Panc1 (cell line): ENCODE measurements around the gene ZCCHC10. TPM values are rescaled to one million over a fixed set of nuclear protein-coding genes. Genes with fewer than 3 reads are reported as not detected.

Experiments
- ATAC-seq: fragments of 200-7000 bp; cut with Tn5 transposase; 2 replicates; pipeline ENCODE4 v1.9.1; 2020; ENCODE audit warnings: mild to moderate bottlenecking, moderate library complexity
- BruUV-seq: library from RNA; stranded (reverse); fragments of 400-500 nt; replicated peaks from 2 replicates; lab custom pipeline; 2021; lab: Mats Ljungman, UMichigan
- CTCF ChIA-PET: fragments of 300-600 bp; sonication (Branson Sonifier 250); formaldehyde crosslinking; loops from one replicate; lab custom pipeline; 2022; ENCODE audit warnings: antibody characterized with exemption; lab: Charles Lee
- POLR2A ChIA-PET: fragments of 300-600 bp; sonication (Branson Sonifier 250); formaldehyde crosslinking; loops from one replicate; lab custom pipeline; 2022; ENCODE audit warnings: antibody characterized with exemption; lab: Charles Lee
- DNase-seq: peaks from one replicate; pipeline ENCODE4 v3.0.0-alpha.2; 2010; ENCODE audit warnings: low read depth, low spot score
- H3K27ac ChIP-seq: 2 replicates; pipeline ENCODE4 v1.5.1; 2011; ENCODE audit warnings: mild to moderate bottlenecking, low read length, inconsistent platforms
- H3K27me3 ChIP-seq: fragments of 200-500 bp; sonication (Bioruptor generic); 2 replicates; pipeline ENCODE4 v1.6.0; 2014; ENCODE audit warnings: low read length, inconsistent platforms; ENCODE audit not compliant: control insufficient read depth, insufficient read depth
- H3K36me3 ChIP-seq: fragments of 200-500 bp; sonication (Bioruptor generic); 2 replicates; pipeline ENCODE4 v1.5.1; 2014; ENCODE audit warnings: inconsistent platforms, mild to moderate bottlenecking, low read length, moderate library complexity; ENCODE audit not compliant: control insufficient read depth, insufficient read depth
- H3K4me1 ChIP-seq: 2 replicates; pipeline ENCODE4 v1.5.1; 2011; ENCODE audit warnings: inconsistent platforms, mild to moderate bottlenecking, low read length, moderate library complexity; ENCODE audit not compliant: control insufficient read depth, insufficient read depth
- H3K4me3 ChIP-seq, 2 experiments: 2 replicates each; pipeline ENCODE4 v1.5.1; 2011 to 2012; ENCODE audit warnings: low read depth in 2 of 2, low read length in 2 of 2, mild to moderate bottlenecking in 2 of 2, inconsistent platforms in 1 of 2, moderate library complexity in 1 of 2
- H3K9me3 ChIP-seq: fragments of 200-500 bp; sonication (Bioruptor generic); 2 replicates; pipeline ENCODE4 v1.5.1; 2014; ENCODE audit warnings: low read depth, mild to moderate bottlenecking, inconsistent platforms, low read length, moderate library complexity; ENCODE audit not compliant: control insufficient read depth, insufficient read depth
- POLR2AphosphoS5 ChIP-seq: IDR thresholded peaks from 2 replicates; pipeline ENCODE4 v1.6.1; 2012; ENCODE audit warnings: mild to moderate bottlenecking, low read depth, low read length, moderate library complexity
- REST ChIP-seq, 2 experiments: IDR thresholded peaks; 2 replicates each; pipeline ENCODE4 v1.6.1; 2011 to 2012; ENCODE audit warnings: low read depth in 2 of 2, control low read depth in 1 of 2, low read length in 1 of 2, mild to moderate bottlenecking in 1 of 2, moderate library complexity in 1 of 2; ENCODE audit not compliant: insufficient read depth in 1 of 2
- SIN3A ChIP-seq: IDR thresholded peaks from 2 replicates; pipeline ENCODE4 v1.6.1; 2012; ENCODE audit warnings: low read depth, mild to moderate bottlenecking, low read length, moderate library complexity, borderline replicate concordance; ENCODE audit not compliant: insufficient read depth
- TCF7L2 ChIP-seq: IDR thresholded peaks from 2 replicates; pipeline ENCODE4 v1.6.1; 2011; ENCODE audit warnings: mild to moderate bottlenecking, low read depth, low read length, inconsistent platforms
- in situ Hi-C: cut with HindIII; loops from 2 replicates; pipeline ENCODE4 v1.10.0; 2016; ENCODE audit warnings: low sequenced_read_pairs, low pct_unique_long_range_greater_than_20kb
- intact Hi-C: fragments of 100-400 bp; cut with micrococcal nuclease; formaldehyde crosslinking; loops from one replicate; pipeline ENCODE4 v1.10.0; 2022; ENCODE audit not compliant: unreplicated experiment
- total RNA-seq: library from RNA; stranded (reverse); gene quantifications from one replicate; pipeline ENCODE4 v1.2.1, GENCODE V29; 2021; ENCODE audit not compliant: unreplicated experiment
- TF ChIP-seq, protein P1 (sequence below): fragments of 450-650 bp; IDR thresholded peaks from 2 replicates; pipeline ENCODE4 v1.5.1; 2017; ENCODE audit warnings: mild to moderate bottlenecking

The ZCCHC10 gene
- total RNA-seq, 1 experiment from 2014 or later, result 30.8 TPM

DNA sequence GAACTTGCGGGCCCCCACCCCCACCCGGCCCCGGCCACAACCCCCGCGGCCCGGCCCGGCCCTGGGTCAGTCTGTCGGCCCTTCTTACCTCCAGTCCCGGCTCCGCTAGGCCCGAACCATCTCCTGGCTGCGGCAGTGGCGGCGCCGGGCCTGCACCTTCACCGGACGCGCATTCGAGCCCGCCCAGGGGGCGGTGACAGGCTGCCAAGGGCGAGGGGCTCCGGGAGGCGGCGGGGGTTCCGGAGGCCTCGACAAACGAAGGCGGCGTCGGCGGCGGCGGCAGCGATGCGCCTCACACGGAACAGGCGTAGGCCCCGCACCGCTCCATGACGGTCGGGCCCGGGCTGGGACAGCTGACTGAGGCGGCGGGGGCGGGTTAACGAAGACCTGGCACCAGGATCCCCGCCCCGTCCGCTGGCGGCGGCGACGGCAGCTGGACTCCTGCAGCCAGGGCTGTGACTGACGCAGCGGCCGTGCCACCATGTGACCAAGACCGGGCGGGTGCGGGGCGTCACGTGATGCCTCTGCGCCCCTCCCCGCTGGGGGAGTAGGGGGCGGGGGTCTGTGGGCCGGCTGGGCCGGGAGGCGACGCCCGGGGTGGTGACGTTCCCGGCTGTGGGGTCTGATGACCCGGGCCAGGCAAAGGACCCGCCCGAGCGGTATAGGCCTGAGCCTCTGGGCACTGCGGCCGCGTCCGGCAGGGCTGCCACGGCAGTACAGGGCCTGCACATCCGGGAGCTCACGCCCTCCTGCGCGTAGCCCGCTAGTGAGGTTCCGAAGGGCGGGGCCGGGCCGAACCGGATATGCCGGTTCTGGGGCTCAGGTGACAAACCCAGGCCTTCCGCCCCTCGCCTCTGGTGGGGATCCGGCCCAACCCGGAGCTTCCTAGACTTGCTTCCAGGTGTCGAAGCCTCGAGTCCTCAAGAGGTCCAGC is 62.9 kb downstream of the ZCCHC10 start, which contains the start of gene AFF4:
Gene AFF4, minus strand, starts transcription at position 464 of the 934 bp plus-strand sequence. CDS start 26,445 bp downstream, outside the sequence.
- in situ Hi-C loops, result no loop called here
- ATAC-seq, result peak; percentile 98
- TF ChIP-seq, protein P1, sequence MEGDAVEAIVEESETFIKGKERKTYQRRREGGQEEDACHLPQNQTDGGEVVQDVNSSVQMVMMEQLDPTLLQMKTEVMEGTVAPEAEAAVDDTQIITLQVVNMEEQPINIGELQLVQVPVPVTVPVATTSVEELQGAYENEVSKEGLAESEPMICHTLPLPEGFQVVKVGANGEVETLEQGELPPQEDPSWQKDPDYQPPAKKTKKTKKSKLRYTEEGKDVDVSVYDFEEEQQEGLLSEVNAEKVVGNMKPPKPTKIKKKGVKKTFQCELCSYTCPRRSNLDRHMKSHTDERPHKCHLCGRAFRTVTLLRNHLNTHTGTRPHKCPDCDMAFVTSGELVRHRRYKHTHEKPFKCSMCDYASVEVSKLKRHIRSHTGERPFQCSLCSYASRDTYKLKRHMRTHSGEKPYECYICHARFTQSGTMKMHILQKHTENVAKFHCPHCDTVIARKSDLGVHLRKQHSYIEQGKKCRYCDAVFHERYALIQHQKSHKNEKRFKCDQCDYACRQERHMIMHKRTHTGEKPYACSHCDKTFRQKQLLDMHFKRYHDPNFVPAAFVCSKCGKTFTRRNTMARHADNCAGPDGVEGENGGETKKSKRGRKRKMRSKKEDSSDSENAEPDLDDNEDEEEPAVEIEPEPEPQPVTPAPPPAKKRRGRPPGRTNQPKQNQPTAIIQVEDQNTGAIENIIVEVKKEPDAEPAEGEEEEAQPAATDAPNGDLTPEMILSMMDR, result no peak
- TF ChIP-seq TCF7L2 (no peak), SIN3A (peak; percentile 86; the same call in 1 of the 2 replicates), REST (IDR thresholded peaks at IDR 0.05; ENCODE audit: insufficient read depth in 1 of 2, low read depth in 2 of 2, low read length in 1 of 2) (peak in 1 of 2 experiments; percentile 38; a peak in 1 of 4 replicates), POLR2AphosphoS5 (peak; percentile 86)
- Histone ChIP-seq H3K9me3 (no peaks in the 10 kb centered on the region), H3K4me3 (peak within 1 kb of the TSS; percentile 79 to 86), H3K27me3 (no peaks in the 10 kb centered on the region), H3K27ac (peak within 1 kb of the TSS; percentile 97), H3K36me3 (no peaks in the 10 kb centered on the region; the same call in 1 of the 2 replicates), H3K4me1 (peaks cover 12% of the 10 kb centered on the region)
- BruUV-seq, result no TSS peak
- peak; percentile 67 for DNase-seq
- CTCF ChIA-PET, result no interaction called here
- POLR2A ChIA-PET, result interaction anchor here (0.5 to 0.8 kb wide), 3 partner anchors 60 to 670 kb away, joined by 3 to 10 read pairs (median 6); no protein-coding TSS in a partner anchor
- intact Hi-C loops, result loop anchor here (5.0 kb wide), 1 partner anchor 89 kb away; the partner anchor contains the start of gene HSPA4

- DNase-seq (peak; percentile 32), ATAC-seq (no peak)
- Histone ChIP-seq H3K27ac (peak overlapping the region; percentile 96), H3K9me3 (no peaks in the 10 kb centered on the region), H3K4me1 (peaks cover 12% of the 10 kb centered on the region), H3K27me3 (no peaks in the 10 kb centered on the region), H3K4me3 (peak overlapping the region; percentile 79 to 86), H3K36me3 (no peaks in the 10 kb centered on the region; the same call in 1 of the 2 replicates)
- intact Hi-C loops (loop anchor here (5.0 kb wide), 1 partner anchor 90 kb away; the partner anchor contains the start of gene HSPA4), in situ Hi-C loops (no loop called here)
- CTCF ChIA-PET, result no interaction called here
- POLR2A ChIA-PET, result interaction anchor here (0.6 to 1.0 kb wide), 5 partner anchors 55 to 247 kb away, joined by 3 to 10 read pairs (median 3); no protein-coding TSS in a partner anchor
- BruUV-seq, result no TSS peak
- TF ChIP-seq, protein P1, result no peak
- TF ChIP-seq SIN3A (no peak), TCF7L2 (no peak), POLR2AphosphoS5 (no peak), REST (IDR thresholded peaks at IDR 0.05; ENCODE audit: insufficient read depth in 1 of 2, low read depth in 2 of 2, low read length in 1 of 2) (no peak)
Observed at GRCh38 chr5:132962429-132963021, 63.8 kb downstream of the ZCCHC10 start.
